SK-N-MC (cell line): ENCODE results near the gene AP2B1.

Source experiments
- EZH2 ChIP-seq: fragments of 200-600 bp; sonication (generic); IDR thresholded peaks from one replicate; pipeline ENCODE4 v1.6.1; 2017; ENCODE audit warnings: antibody characterized with exemption
- FOXP2 ChIP-seq: optimal IDR thresholded peaks from 2 replicates; pipeline ENCODE3; 2011; ENCODE audit warnings: mild to moderate bottlenecking, moderate library complexity; ENCODE audit not compliant: insufficient read depth; ENCODE audit errors: extremely low read length, control extremely low read depth
- POLR2AphosphoS5 ChIP-seq: IDR thresholded peaks from 2 replicates; pipeline ENCODE4 v1.6.1; 2012; ENCODE audit warnings: mild to moderate bottlenecking, low read depth, low read length, borderline replicate concordance

- TF ChIP-seq EZH2 (no peak), POLR2AphosphoS5 (no peak), FOXP2 (no peak)
Observed at GRCh38 chr17:35752471-35752870, 165.3 kb downstream of the AP2B1 start.
